ENCODE measurements around the gene ALX3. TPM values are rescaled to one million over a fixed set of nuclear protein-coding genes. Genes with fewer than 3 reads are reported as not detected.

ALX3 gene
- total RNA-seq: not detected

GRCh38 chr1:110070671-110071242, at the start of gene ALX3:
ALX3 (minus strand) TSS chr1:110070672; CDS start chr1:110070612, 60 bp downstream.
- DNase-seq: no peak

- DNase-seq: no peak
Measured at GRCh38 chr1:110119843-110120242, 49.4 kb upstream of the ALX3 start.

- no peak for DNase-seq
Measured at GRCh38 chr1:110118636-110119396, 48.3 kb upstream of the ALX3 start.

- DNase-seq: no peak
Measured at GRCh38 chr1:110114784-110115183, 44.3 kb upstream of the ALX3 start.

- no peak for DNase-seq
Measured at GRCh38 chr1:110114173-110114572, 43.7 kb upstream of the ALX3 start.

GRCh38 chr1:110113551-110113950, 43.1 kb upstream of the ALX3 start:
- no peak for DNase-seq

GRCh38 chr1:110112656-110113055, 42.2 kb upstream of the ALX3 start:
- DNase-seq: no peak

- no peak for DNase-seq
Measured at GRCh38 chr1:110112143-110112542, 41.7 kb upstream of the ALX3 start, which contains the start of gene UBL4B. UBL4B (plus strand) TSS chr1:110112443; CDS start chr1:110112535, 92 bp downstream.

GRCh38 chr1:110111081-110111480, 40.6 kb upstream of the ALX3 start:
- DNase-seq: no peak

- DNase-seq: no peak
Measured at GRCh38 chr1:110107867-110108469, 37.5 kb upstream of the ALX3 start.

GRCh38 chr1:110106013-110106941, 35.8 kb upstream of the ALX3 start:
- peak; percentile 30 for DNase-seq

- DNase-seq: no peak
Measured at GRCh38 chr1:110102081-110102480, 31.6 kb upstream of the ALX3 start.

- DNase-seq: no peak
Measured at GRCh38 chr1:110100335-110100734, 29.9 kb upstream of the ALX3 start.

GRCh38 chr1:110098222-110099026, 28.0 kb upstream of the ALX3 start:
- no peak for DNase-seq

GRCh38 chr1:110097507-110098221, 27.2 kb upstream of the ALX3 start:
- DNase-seq: no peak

GRCh38 chr1:110094931-110095654, 24.6 kb upstream of the ALX3 start:
- no peak for DNase-seq

- DNase-seq: no peak
Measured at GRCh38 chr1:110092991-110093390, 22.5 kb upstream of the ALX3 start.

GRCh38 chr1:110091791-110092190, 21.3 kb upstream of the ALX3 start:
- DNase-seq: no peak

- DNase-seq: no peak
Measured at GRCh38 chr1:110091381-110091780, 20.9 kb upstream of the ALX3 start.

- no peak for DNase-seq
Measured at GRCh38 chr1:110089561-110090275, 19.2 kb upstream of the ALX3 start.

All from effector CD4-positive, alpha-beta T cell (primary cell).